GM23338 (cell line): Measurements from ENCODE around the gene KCNAB1. TPM values are rescaled to one million over a fixed set of nuclear protein-coding genes. Genes with fewer than 3 reads are reported as not detected.

ENCODE experiments used
- ATAC-seq: fragments of 200-7000 bp; cut with Tn5 transposase; 3 replicates; pipeline ENCODE4 v1.9.1; 2020
- DNase-seq: peaks from one replicate; pipeline ENCODE4 v3.0.0-alpha.2; 2015; ENCODE audit warnings: low spot score
- H2AFZ ChIP-seq: fragments of 200-600 bp; sonication (generic); 2 replicates; pipeline ENCODE4 v1.8.0; 2016; ENCODE audit warnings: antibody characterized with exemption, mild to moderate bottlenecking, moderate library complexity
- H3F3A ChIP-seq: fragments of 200-600 bp; sonication (generic); replicated peaks from 2 replicates; pipeline ENCODE4 v1.8.0; 2017; ENCODE audit warnings: antibody characterized with exemption, mixed run types, low read depth
- H3K27ac ChIP-seq: fragments of 200-600 bp; sonication (generic); 2 replicates; pipeline ENCODE4 v1.6.1; 2016; ENCODE audit warnings: low read depth
- H3K27me3 ChIP-seq: fragments of 200-600 bp; sonication (generic); 2 replicates; pipeline ENCODE4 v1.8.0; 2016; ENCODE audit warnings: mild to moderate bottlenecking, mixed run types, moderate library complexity; ENCODE audit not compliant: insufficient read depth
- H3K36me3 ChIP-seq: fragments of 200-600 bp; sonication (generic); 2 replicates; pipeline ENCODE4 v1.8.0; 2016; ENCODE audit warnings: mild to moderate bottlenecking; ENCODE audit not compliant: insufficient read depth
- H3K4me1 ChIP-seq: fragments of 200-600 bp; sonication (generic); 2 replicates; pipeline ENCODE4 v1.8.0; 2016; ENCODE audit warnings: mild to moderate bottlenecking, moderate library complexity; ENCODE audit not compliant: insufficient read depth
- H3K4me2 ChIP-seq: fragments of 200-600 bp; sonication (generic); 2 replicates; pipeline ENCODE4 v1.7.1; 2017; ENCODE audit warnings: mixed run types
- H3K4me3 ChIP-seq: fragments of 200-600 bp; sonication (generic); 2 replicates; pipeline ENCODE4 v1.6.1; 2016; ENCODE audit warnings: mixed run types
- H3K79me2 ChIP-seq: fragments of 200-600 bp; sonication (generic); replicated peaks from 2 replicates; pipeline ENCODE4 v1.8.0; 2017; ENCODE audit warnings: mild to moderate bottlenecking; ENCODE audit not compliant: insufficient read depth
- H3K9me2 ChIP-seq: fragments of 200-600 bp; sonication (generic); 2 replicates; pipeline ENCODE4 v1.8.0; 2017; ENCODE audit not compliant: insufficient read depth
- H4K20me1 ChIP-seq: fragments of 200-600 bp; sonication (generic); replicated peaks from 2 replicates; pipeline ENCODE4 v1.8.0; 2017; ENCODE audit warnings: mild to moderate bottlenecking; ENCODE audit not compliant: insufficient read depth
- H3K27ac Mint-ChIP-seq: 2 replicates; pipeline ENCODE4 v1.8.0; 2020; ENCODE audit warnings: inconsistent platforms, mild to moderate bottlenecking, moderate library complexity, mixed read lengths
- H3K27me3 Mint-ChIP-seq: 3 replicates; pipeline ENCODE4 v1.8.0; 2022; ENCODE audit warnings: low read depth, mild to moderate bottlenecking, moderate library complexity, mixed read lengths, inconsistent platforms; ENCODE audit not compliant: insufficient read depth, poor library complexity
- H3K36me3 Mint-ChIP-seq: 3 replicates; pipeline ENCODE4 v1.8.0; 2021; ENCODE audit warnings: low read depth, mild to moderate bottlenecking, inconsistent platforms, moderate library complexity, mixed read lengths
- H3K4me1 Mint-ChIP-seq: 3 replicates; pipeline ENCODE4 v1.8.0; 2020; ENCODE audit warnings: mild to moderate bottlenecking, inconsistent platforms, mixed read lengths
- H3K4me3 Mint-ChIP-seq: 3 replicates; pipeline ENCODE4 v1.8.0; 2021; ENCODE audit warnings: moderate library complexity, mild to moderate bottlenecking, inconsistent platforms, mixed read lengths
- H3K9me3 Mint-ChIP-seq: 3 replicates; pipeline ENCODE4 v1.8.0; 2020; ENCODE audit warnings: moderate library complexity, mild to moderate bottlenecking, inconsistent platforms, mixed read lengths
- CREB1 ChIP-seq: fragments of 250-450 bp; sonication (Bioruptor Pico); IDR thresholded peaks from 2 replicates; pipeline ENCODE4 v1.5.0; 2020; ENCODE audit warnings: low read depth, mild to moderate bottlenecking, moderate library complexity
- CTCF ChIP-seq, 2 experiments: fragments of 200-600 bp in 1 of 2; sonication (generic) in 1 of 2; conservative IDR thresholded peaks; 2 replicates each; pipeline versions ENCODE4 v1.5.1 to v1.6.1; 2016 to 2017; ENCODE audit warnings: antibody characterized with exemption in 2 of 2, low read depth in 2 of 2, mild to moderate bottlenecking in 2 of 2, moderate library complexity in 1 of 2
- EZH2phosphoT487 ChIP-seq: fragments of 200-600 bp; sonication (generic); IDR thresholded peaks from one replicate; pipeline ENCODE4 v1.8.1; 2018; ENCODE audit warnings: antibody characterized with exemption; ENCODE audit not compliant: unreplicated experiment
- JUNB ChIP-seq: IDR thresholded peaks from one replicate; pipeline ENCODE4 v1.6.1; 2016; ENCODE audit warnings: antibody characterized with exemption; ENCODE audit not compliant: unreplicated experiment
- REST ChIP-seq: IDR thresholded peaks from one replicate; pipeline ENCODE4 v1.6.1; 2018; ENCODE audit warnings: antibody characterized with exemption; ENCODE audit not compliant: unreplicated experiment
- ZNF114 ChIP-seq: fragments of 250-450 bp; sonication (Bioruptor Pico); IDR thresholded peaks from 2 replicates; pipeline ENCODE4 v1.5.0; 2020; ENCODE audit warnings: mild to moderate bottlenecking, moderate library complexity
- ZNF331 ChIP-seq: fragments of 250-450 bp; sonication (Bioruptor Pico); IDR thresholded peaks from 2 replicates; pipeline ENCODE4 v1.5.0; 2020; ENCODE audit warnings: low read depth, mild to moderate bottlenecking, moderate library complexity
- polyA plus RNA-seq: library from polyadenylated mRNA; unstranded; fragments of >200 nt; fragmentation: Nextera tagmentation; extraction: Ambion mirVana; gene quantifications from 2 replicates; pipeline ENCODE4 v1.2.1, GENCODE V29; 2016
- total RNA-seq: library from RNA; depleted of rRNA; stranded (reverse); fragments of >200 nt; shearing (Covaris generic); gene quantifications from 2 replicates; pipeline ENCODE4 v1.2.3, GENCODE V29; 2014
- TF ChIP-seq, protein P1 (sequence below): IDR thresholded peaks from 2 replicates; pipeline ENCODE4 v1.6.1; 2016; ENCODE audit warnings: antibody characterized with exemption

Gene KCNAB1
- total and polyA plus RNA-seq, 2 experiments from 2014 or later: 0.69 to 2.6 TPM

DNA sequence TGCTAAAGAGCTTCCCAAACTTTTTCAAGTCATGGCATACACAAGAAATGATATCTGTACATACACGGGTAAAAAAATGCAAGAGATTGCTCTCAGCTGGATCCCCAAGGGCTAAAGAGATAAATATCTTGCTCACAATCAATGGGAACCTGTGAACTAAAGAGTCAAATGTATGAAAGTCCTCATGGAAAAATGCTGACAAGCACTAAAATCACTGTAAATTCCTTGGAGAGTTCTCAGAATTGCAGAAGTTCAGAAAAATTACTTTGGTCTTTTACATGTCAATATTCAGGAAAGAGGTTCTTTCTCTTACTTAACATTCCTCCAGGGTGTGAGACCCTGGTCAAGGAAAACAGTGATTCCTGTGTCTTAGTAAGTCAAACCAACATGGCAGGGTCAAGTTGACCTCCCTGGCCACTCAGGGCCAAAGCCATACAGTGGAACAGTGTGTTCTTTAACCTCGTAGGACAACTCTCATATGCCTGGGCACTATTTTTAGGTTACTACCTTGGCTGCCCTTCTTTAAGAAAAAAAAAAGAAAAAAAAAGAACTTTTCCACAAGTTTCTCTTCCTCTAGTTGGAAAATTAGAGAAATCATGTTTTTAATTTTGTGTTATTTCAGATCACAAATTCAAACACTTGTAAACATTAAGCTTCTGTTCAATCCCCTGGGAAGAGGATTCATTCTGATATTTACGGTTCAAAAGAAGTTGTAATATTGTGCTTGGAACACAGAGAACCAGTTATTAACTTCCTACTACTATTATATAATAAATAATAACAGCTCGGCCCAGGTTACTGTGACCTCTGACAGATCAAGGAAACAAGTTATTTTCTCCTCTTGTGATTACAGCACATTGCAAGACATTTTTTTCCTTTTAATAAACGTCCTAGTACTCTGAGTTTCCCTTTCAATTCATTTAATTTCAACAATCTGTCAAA, 422.0 kb downstream of the KCNAB1 start:
- Mint-ChIP-seq H3K27ac (no peak overlapping the region), H3K27me3 (no peaks in the 10 kb centered on the region), H3K9me3 (no peaks in the 10 kb centered on the region), H3K4me1 (no peaks in the 10 kb centered on the region), H3K4me3 (no peak overlapping the region), H3K36me3 (peaks cover 71% of the 10 kb centered on the region)
- no peak for DNase-seq
- TF ChIP-seq, protein P1, sequence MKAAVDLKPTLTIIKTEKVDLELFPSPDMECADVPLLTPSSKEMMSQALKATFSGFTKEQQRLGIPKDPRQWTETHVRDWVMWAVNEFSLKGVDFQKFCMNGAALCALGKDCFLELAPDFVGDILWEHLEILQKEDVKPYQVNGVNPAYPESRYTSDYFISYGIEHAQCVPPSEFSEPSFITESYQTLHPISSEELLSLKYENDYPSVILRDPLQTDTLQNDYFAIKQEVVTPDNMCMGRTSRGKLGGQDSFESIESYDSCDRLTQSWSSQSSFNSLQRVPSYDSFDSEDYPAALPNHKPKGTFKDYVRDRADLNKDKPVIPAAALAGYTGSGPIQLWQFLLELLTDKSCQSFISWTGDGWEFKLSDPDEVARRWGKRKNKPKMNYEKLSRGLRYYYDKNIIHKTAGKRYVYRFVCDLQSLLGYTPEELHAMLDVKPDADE: no peak
- Histone ChIP-seq H3K27me3 (no peaks in the 10 kb centered on the region), H3K4me3 (no peak overlapping the region), H3K4me1 (no peaks in the 10 kb centered on the region), H3K79me2 (peaks cover 31% of the 10 kb centered on the region), H3K36me3 (peaks cover 54% of the 10 kb centered on the region), H4K20me1 (peaks cover 17% of the 10 kb centered on the region), H3K9me2 (no peaks in the 10 kb centered on the region), H3K27ac (peak overlapping the region; percentile 61; the same call in 1 of the 2 replicates), H2AFZ (no peak overlapping the region), H3F3A (no peaks in the 10 kb centered on the region), H3K4me2 (no peak overlapping the region)
- no peak for ATAC-seq

- Histone ChIP-seq H3K4me1 (no peaks in the 10 kb centered on the region), H3K36me3 (peaks cover 59% of the 10 kb centered on the region), H3K79me2 (peaks cover 39% of the 10 kb centered on the region), H3K27ac (peak overlapping the region; percentile 61; the same call in 1 of the 2 replicates), H3K27me3 (no peaks in the 10 kb centered on the region), H3K4me3 (no peak overlapping the region), H3F3A (no peaks in the 10 kb centered on the region), H4K20me1 (peaks cover 17% of the 10 kb centered on the region), H3K9me2 (no peaks in the 10 kb centered on the region), H2AFZ (no peak overlapping the region), H3K4me2 (no peak overlapping the region)
- Mint-ChIP-seq H3K27ac (0 out of 2 replicates have a peak overlapping the region, but pooled peaks have one; percentile 31), H3K4me3 (no peak overlapping the region), H3K4me1 (no peaks in the 10 kb centered on the region), H3K36me3 (peaks cover 76% of the 10 kb centered on the region), H3K27me3 (no peaks in the 10 kb centered on the region), H3K9me3 (no peaks in the 10 kb centered on the region)
- ATAC-seq: no peak
- DNase-seq: no peak
- TF ChIP-seq ZNF331 (CRISPR knock-in tag): no peak
- no peak for TF ChIP-seq ZNF114 (CRISPR knock-in tag)
- TF ChIP-seq, protein P1: no peak
- no peak for TF ChIP-seq CTCF (conservative IDR thresholded peaks at IDR 0.05; ENCODE audit: low read depth in 2 of 2)
- no peak for TF ChIP-seq EZH2phosphoT487
- TF ChIP-seq JUNB: no peak
- TF ChIP-seq REST: no peak
- TF ChIP-seq CREB1 (CRISPR knock-in tag): no peak
Observed at GRCh38 chr3:156543043-156543555, 422.7 kb downstream of the KCNAB1 start.
